Loucy (cell line): Measurements from ENCODE around the gene GSE1.

ENCODE experiments used
- EZH2phosphoT487 ChIP-seq: fragments of 200-600 bp; IDR thresholded peaks from 2 replicates; pipeline ENCODE4 v1.6.1; 2018; ENCODE audit warnings: antibody characterized with exemption, mild to moderate bottlenecking, moderate library complexity, borderline replicate concordance
- TF ChIP-seq, protein P1 (sequence below): fragments of 200-600 bp; sonication (generic); conservative IDR thresholded peaks from 2 replicates; pipeline ENCODE4 v1.5.1; 2014; ENCODE audit warnings: mild to moderate bottlenecking, antibody characterized with exemption, low read length

DNA sequence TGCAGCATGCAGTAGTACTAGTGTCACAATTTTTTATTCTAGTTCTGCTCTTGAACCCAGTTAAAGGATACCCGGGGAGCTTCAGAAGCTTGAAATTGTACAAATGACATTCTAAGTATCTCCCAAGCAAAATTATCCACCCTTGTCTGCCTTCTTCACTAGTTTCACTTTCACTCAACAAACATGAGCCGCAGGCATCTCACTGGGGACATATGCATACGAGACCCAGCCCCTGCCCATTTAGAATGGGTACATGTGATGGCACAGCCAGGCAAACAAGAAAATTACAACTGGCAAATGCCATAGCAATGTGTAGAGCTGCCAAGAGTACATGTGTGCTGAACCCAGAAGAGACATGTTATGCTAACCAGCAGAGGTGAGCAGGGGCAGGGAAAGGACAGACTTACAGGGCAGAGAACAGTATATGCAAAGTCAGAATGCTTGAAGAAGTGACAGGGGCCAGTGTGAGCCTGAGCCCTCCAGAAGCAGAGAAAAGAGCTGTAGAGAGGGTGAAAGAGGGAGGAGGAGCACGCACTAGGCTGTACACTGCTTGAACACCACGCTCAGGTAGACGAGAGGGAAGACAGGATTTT, 67.3 kb downstream of the GSE1 start:
- TF ChIP-seq EZH2phosphoT487: no peak
- TF ChIP-seq, protein P1, sequence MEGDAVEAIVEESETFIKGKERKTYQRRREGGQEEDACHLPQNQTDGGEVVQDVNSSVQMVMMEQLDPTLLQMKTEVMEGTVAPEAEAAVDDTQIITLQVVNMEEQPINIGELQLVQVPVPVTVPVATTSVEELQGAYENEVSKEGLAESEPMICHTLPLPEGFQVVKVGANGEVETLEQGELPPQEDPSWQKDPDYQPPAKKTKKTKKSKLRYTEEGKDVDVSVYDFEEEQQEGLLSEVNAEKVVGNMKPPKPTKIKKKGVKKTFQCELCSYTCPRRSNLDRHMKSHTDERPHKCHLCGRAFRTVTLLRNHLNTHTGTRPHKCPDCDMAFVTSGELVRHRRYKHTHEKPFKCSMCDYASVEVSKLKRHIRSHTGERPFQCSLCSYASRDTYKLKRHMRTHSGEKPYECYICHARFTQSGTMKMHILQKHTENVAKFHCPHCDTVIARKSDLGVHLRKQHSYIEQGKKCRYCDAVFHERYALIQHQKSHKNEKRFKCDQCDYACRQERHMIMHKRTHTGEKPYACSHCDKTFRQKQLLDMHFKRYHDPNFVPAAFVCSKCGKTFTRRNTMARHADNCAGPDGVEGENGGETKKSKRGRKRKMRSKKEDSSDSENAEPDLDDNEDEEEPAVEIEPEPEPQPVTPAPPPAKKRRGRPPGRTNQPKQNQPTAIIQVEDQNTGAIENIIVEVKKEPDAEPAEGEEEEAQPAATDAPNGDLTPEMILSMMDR: no peak
